H1 (cell line): Measurements from ENCODE around the gene BRD3OS. TPM values are rescaled to one million over a fixed set of nuclear protein-coding genes. Genes with fewer than 3 reads are reported as not detected.

ENCODE experiments used
- HDAC6 ChIP-seq: IDR thresholded peaks from one replicate; pipeline ENCODE4 v1.7.1; 2012; ENCODE audit warnings: low read depth, mild to moderate bottlenecking, inconsistent platforms, low read length, moderate library complexity
- RBBP5 ChIP-seq: IDR thresholded peaks from 2 replicates; pipeline ENCODE4 v1.7.1; 2012; ENCODE audit warnings: low read depth, mild to moderate bottlenecking, inconsistent platforms, low read length, moderate library complexity, borderline replicate concordance
- RNF2 ChIP-seq: fragments of 200-900, 300-1000 bp; sonication (generic); IDR thresholded peaks from 2 replicates; pipeline ENCODE4 v1.7.1; 2016; ENCODE audit warnings: borderline replicate concordance, low read depth, mild to moderate bottlenecking, antibody characterized with exemption, low read length; ENCODE audit not compliant: poor library complexity, severe bottlenecking; ENCODE audit errors: missing control alignments
- RXRA ChIP-seq: IDR thresholded peaks from 2 replicates; pipeline ENCODE4 v1.6.1; 2011; ENCODE audit warnings: low read depth, mild to moderate bottlenecking, low read length, moderate library complexity; ENCODE audit not compliant: insufficient read depth
- SIRT6 ChIP-seq: IDR thresholded peaks from one replicate; pipeline ENCODE4 v1.7.1; 2012; ENCODE audit warnings: low read length, inconsistent platforms
- SP4 ChIP-seq: IDR thresholded peaks from 2 replicates; pipeline ENCODE4 v1.6.1; 2012; ENCODE audit warnings: low read length, inconsistent platforms
- polyA plus RNA-seq, 7 experiments: library from polyadenylated mRNA; depleted of rRNA in 3 of 7; stranded (reverse) in 5 of 7; unstranded in 2 of 7; fragments of >200 nt in 5 of 7; fragments of 200-250 nt in 2 of 7; gene quantifications; 1 replicate in 5 of 7; 2 replicates in 1 of 7; 4 replicates in 1 of 7; pipeline versions ENCODE4 v1.2.1 to v1.2.3, GENCODE V29; 2011 to 2013; ENCODE audit warnings: missing spikeins in 2 of 7, mixed read lengths in 2 of 7
- total RNA-seq: library from RNA; stranded (reverse); fragmentation: NEBNext Ultra II Directional; extraction: Animal tissue kit (Norgen Biotek cat#: 25700); gene quantifications from 2 replicates; pipeline ENCODE4 v1.2.1, GENCODE V29; 2021

BRD3OS gene
- total and polyA plus RNA-seq, 2 of the 8 experiments (the other 6 are each of a cell fraction or from before 2014, with no cell fraction given) = 12.7 to 20.2 TPM

- TF ChIP-seq RNF2 = no peak
- no peak for TF ChIP-seq SP4
- no peak for TF ChIP-seq RXRA
- TF ChIP-seq SIRT6 = no peak
- no peak for TF ChIP-seq RBBP5
- no peak for TF ChIP-seq HDAC6
Measured at GRCh38 chr9:134032456-134033222, 7.4 kb downstream of the BRD3OS start (continued).
